Endodermal cell (in vitro differentiated cells): ENCODE results near the gene ZNF423. TPM values are rescaled to one million over a fixed set of nuclear protein-coding genes. Genes with fewer than 3 reads are reported as not detected.

Experiments
- DNase-seq: peaks from one replicate; pipeline ENCODE4 v3.0.0-alpha.2; 2017
- H3K27ac ChIP-seq: 2 replicates; pipeline ENCODE4 v1.5.1; 2013; ENCODE audit warnings: mild to moderate bottlenecking, low read depth, low read length, moderate library complexity
- H3K27me3 ChIP-seq: 2 replicates; pipeline ENCODE4 v1.6.1; 2013; ENCODE audit warnings: mild to moderate bottlenecking, low read length, moderate library complexity; ENCODE audit not compliant: insufficient read depth, control insufficient read depth, poor library complexity, severe bottlenecking
- H3K36me3 ChIP-seq: 2 replicates; pipeline ENCODE4 v1.7.0; 2013; ENCODE audit warnings: mild to moderate bottlenecking, low read length, moderate library complexity; ENCODE audit not compliant: control insufficient read depth, insufficient read depth
- H3K4me1 ChIP-seq: one replicate; pipeline ENCODE4 v1.7.0; 2013; ENCODE audit warnings: low read length; ENCODE audit not compliant: control insufficient read depth, insufficient read depth
- H3K4me3 ChIP-seq: 2 replicates; pipeline ENCODE4 v1.5.1; 2013; ENCODE audit warnings: mild to moderate bottlenecking, low read length, moderate library complexity
- H3K9ac ChIP-seq: 2 replicates; pipeline ENCODE4 v1.6.1; 2013; ENCODE audit warnings: mild to moderate bottlenecking, low read length, moderate library complexity; ENCODE audit not compliant: poor library complexity, severe bottlenecking; ENCODE audit errors: extremely low read depth
- H3K9me3 ChIP-seq: 2 replicates; pipeline ENCODE4 v1.6.1; 2013; ENCODE audit warnings: mild to moderate bottlenecking, low read length, moderate library complexity; ENCODE audit not compliant: control insufficient read depth
- H3K27ac Mint-ChIP-seq: 2 replicates; pipeline ENCODE4 v1.8.0; 2020; ENCODE audit warnings: mixed read lengths
- H3K27me3 Mint-ChIP-seq: 2 replicates; pipeline ENCODE4 v1.8.0; 2021; ENCODE audit warnings: mild to moderate bottlenecking, mixed read lengths; ENCODE audit not compliant: insufficient read depth
- H3K36me3 Mint-ChIP-seq: 2 replicates; pipeline ENCODE4 v1.8.0; 2020; ENCODE audit warnings: low read depth, mixed read lengths
- H3K4me1 Mint-ChIP-seq: 2 replicates; pipeline ENCODE4 v1.8.0; 2020; ENCODE audit warnings: mixed read lengths
- H3K4me3 Mint-ChIP-seq: 2 replicates; pipeline ENCODE4 v1.8.0; 2020; ENCODE audit warnings: mild to moderate bottlenecking, moderate library complexity, mixed read lengths
- H3K9me3 Mint-ChIP-seq: 2 replicates; pipeline ENCODE4 v1.8.0; 2020; ENCODE audit warnings: mild to moderate bottlenecking, mixed read lengths
- WGBS, 2 experiments: methylation state at CpG; one replicate each; pipeline versions ENCODE4 v1.1.5 to v1.1.7; 2013; ENCODE audit warnings: missing lambda C conversion rate in 2 of 2, mixed read lengths in 1 of 2; ENCODE audit not compliant: insufficient coverage in 1 of 2, insufficient read length in 1 of 2; 5-methylcytosine and 5-hydroxymethylcytosine counted together
- total RNA-seq, 2 donors: library from RNA; stranded (reverse); fragmentation: NEBNext Ultra II Directional in 1 of 2; extraction: Animal tissue kit (Norgen Biotek cat#: 25700) in 1 of 2; gene quantifications; 2 replicates in 1 of 2; 3 replicates in 1 of 2; pipeline ENCODE4 v1.2.1, GENCODE V29; 2021
- TF ChIP-seq, protein P1 (sequence below): fragments of 200-600 bp; sonication (generic); conservative IDR thresholded peaks from 2 replicates; pipeline ENCODE4 v1.5.0; 2021; ENCODE audit warnings: antibody characterized with exemption, mild to moderate bottlenecking

The ZNF423 gene
- total RNA-seq, 2 donors from 2014 or later, result 30.3 to 41.9 TPM

DNA sequence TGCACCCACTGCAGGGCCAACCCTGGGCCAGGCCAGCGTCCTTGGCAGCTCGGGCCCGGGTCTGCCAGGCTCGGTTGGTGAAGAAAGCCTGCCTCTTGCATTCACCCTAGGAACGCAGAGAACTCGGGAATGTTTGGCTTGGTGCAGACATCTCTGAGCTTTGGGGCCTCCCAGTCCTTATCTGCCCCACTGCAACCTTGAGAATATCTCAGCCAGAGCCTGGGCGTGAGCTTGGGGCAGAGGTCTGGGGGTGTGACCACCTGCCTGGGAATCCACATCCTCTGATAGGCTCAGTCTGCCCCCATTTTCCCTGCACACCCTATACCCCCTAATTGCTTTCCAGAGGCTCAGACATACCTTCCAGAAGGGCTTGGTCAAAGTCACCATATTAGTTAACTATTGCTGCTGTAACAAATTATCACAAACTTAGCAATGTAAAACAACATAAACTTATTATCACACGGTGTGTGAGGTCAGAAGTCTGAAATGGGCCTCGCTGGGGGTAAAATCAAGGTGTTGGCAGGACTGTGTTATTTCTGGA, 30.7 kb upstream of the ZNF423 start:
- 88 to 89% methylated on average over 7 to 9 of the region's 9 CpGs for WGBS, 2 experiments
- Histone ChIP-seq H3K36me3 (no peaks in the 10 kb centered on the region), H3K9ac (no peak overlapping the region), H3K27me3 (no peaks in the 10 kb centered on the region), H3K9me3 (peaks cover 5% of the 10 kb centered on the region), H3K4me3 (no peak overlapping the region), H3K27ac (no peak overlapping the region), H3K4me1 (peaks cover 14% of the 10 kb centered on the region)
- TF ChIP-seq, protein P1, sequence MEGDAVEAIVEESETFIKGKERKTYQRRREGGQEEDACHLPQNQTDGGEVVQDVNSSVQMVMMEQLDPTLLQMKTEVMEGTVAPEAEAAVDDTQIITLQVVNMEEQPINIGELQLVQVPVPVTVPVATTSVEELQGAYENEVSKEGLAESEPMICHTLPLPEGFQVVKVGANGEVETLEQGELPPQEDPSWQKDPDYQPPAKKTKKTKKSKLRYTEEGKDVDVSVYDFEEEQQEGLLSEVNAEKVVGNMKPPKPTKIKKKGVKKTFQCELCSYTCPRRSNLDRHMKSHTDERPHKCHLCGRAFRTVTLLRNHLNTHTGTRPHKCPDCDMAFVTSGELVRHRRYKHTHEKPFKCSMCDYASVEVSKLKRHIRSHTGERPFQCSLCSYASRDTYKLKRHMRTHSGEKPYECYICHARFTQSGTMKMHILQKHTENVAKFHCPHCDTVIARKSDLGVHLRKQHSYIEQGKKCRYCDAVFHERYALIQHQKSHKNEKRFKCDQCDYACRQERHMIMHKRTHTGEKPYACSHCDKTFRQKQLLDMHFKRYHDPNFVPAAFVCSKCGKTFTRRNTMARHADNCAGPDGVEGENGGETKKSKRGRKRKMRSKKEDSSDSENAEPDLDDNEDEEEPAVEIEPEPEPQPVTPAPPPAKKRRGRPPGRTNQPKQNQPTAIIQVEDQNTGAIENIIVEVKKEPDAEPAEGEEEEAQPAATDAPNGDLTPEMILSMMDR, result no peak
- Mint-ChIP-seq H3K9me3 (peaks cover 6% of the 10 kb centered on the region), H3K4me3 (no peak overlapping the region), H3K36me3 (no peaks in the 10 kb centered on the region), H3K4me1 (peaks cover 27% of the 10 kb centered on the region), H3K27ac (no peak overlapping the region), H3K27me3 (no peaks in the 10 kb centered on the region)
- DNase-seq, result no peak

DNA sequence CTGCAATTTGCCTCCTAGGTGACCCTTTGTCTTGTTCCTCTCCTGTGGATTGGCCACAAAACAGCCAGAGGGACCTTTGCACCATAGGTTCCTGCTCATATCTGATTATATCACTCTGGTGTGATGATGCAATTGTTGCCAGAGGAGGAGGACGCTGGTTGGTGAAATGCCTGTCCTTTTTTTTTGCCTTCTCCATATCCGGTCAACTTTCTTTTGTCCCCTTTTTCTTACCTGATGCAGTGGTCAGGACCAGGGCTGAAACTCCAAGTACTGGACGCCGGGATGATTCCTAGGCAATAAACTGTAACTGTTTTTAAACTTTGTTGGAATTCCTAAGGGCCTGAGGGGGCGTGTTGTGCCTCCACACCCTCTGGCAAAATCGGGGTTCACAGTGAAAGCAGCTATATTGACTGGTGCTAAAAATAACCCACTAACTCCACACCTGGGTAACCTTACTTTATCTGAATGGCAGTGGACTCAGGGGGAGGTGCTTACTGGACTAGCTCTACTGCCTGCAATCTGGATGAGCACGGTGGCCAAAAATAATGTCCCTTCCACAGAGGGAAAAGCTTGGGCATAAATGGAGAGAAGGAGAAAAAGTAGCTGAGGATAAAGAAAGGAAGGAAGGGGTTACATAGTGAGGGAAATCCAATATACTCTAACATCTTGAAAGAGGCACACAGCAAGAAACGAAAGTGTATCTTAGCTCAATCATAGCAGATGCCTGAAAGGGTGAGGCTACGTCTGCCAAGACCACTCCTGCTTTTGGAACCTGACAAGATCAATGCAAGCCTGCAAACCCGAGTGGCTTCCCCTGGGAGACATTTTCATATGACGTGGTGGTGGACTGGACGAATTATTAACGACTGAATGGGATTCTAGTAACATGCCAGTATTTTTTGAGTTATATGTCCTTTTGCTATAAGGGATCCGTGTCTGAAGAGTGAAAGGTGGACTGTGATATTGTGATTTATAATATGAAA, 28.4 kb upstream of the ZNF423 start:
- H3K27me3 Mint-ChIP-seq, result no peaks in the 10 kb centered on the region
- no peaks in the 10 kb centered on the region for H3K9me3 ChIP-seq
- H3K9me3 Mint-ChIP-seq, result no peaks in the 10 kb centered on the region
- DNase-seq, result no peak
- no peaks in the 10 kb centered on the region for H3K36me3 Mint-ChIP-seq
- H3K36me3 ChIP-seq, result no peaks in the 10 kb centered on the region
- peaks cover 27% of the 10 kb centered on the region for H3K4me1 Mint-ChIP-seq
- no peaks in the 10 kb centered on the region for H3K27me3 ChIP-seq
- H3K27ac ChIP-seq, result no peak overlapping the region
- WGBS, 2 experiments, result 85% methylated on average over 12 to 14 of the region's 14 CpGs
- H3K4me3 ChIP-seq, result peak overlapping the region; percentile 53
- H3K4me3 Mint-ChIP-seq, result no peak overlapping the region
- no peak overlapping the region for H3K9ac ChIP-seq
- H3K4me1 ChIP-seq, result peaks cover 14% of the 10 kb centered on the region
- H3K27ac Mint-ChIP-seq, result peak overlapping the region; percentile 22
- TF ChIP-seq, protein P1, result no peak

DNA sequence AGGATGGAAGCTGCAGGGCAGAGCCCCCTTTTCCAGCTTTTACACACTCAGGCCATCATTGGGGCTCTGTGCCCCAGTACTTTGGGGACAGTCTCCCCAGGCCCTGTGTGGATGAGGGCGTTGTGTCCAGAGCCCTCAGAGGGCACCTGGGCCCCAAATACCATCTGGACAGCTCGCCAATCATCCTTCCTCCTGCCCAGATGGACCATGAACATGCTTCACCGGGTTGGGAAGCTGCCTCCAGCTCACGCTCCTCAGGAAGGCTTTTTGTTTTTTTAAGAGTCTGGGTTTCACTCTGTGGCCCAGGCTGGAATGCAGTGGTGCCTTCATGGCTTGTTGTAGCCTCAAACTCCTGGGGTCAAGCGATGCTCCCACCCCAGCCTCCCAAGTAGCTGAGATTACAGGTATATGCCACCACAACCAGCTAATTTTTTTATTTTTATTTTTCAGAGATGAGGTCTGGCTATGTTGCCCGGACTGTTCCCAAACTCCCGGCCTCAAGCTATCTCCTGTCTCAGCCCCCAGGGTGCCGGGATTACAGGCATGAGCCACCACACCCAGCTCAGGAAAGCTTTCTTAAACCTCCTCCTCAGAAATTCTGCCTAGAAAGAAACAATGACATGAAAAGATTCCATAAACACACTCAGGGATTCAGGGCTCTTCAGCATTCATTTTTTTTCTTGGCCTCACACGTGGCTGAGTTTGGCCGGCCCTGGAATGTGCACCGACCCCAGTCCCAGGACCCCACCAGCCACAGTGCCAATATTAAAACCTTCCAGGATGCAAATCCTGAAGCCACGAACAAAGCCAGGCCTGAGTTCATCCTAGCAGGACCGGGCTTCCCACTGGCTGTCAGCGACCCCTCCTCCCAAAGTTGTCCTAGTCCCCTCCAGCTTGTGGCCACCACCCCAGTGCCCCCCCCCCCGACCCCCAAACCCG, 27.4 kb upstream of the ZNF423 start:
- Mint-ChIP-seq H3K27ac (peak overlapping the region; percentile 88), H3K4me1 (peaks cover 27% of the 10 kb centered on the region)

More for the DNA sequence above, 27.4 kb upstream of the ZNF423 start:
- no peaks in the 10 kb centered on the region for H3K36me3 ChIP-seq
- H3K4me3 Mint-ChIP-seq, result no peak overlapping the region
- H3K4me3 ChIP-seq, result no peak overlapping the region
- H3K36me3 Mint-ChIP-seq, result no peaks in the 10 kb centered on the region
- no peaks in the 10 kb centered on the region for H3K9me3 ChIP-seq
- no peaks in the 10 kb centered on the region for H3K27me3 Mint-ChIP-seq
- no peaks in the 10 kb centered on the region for H3K9me3 Mint-ChIP-seq
- 52 to 58% methylated on average over 10 to 15 of the region's 16 CpGs for WGBS, 2 experiments
- peak; percentile 71 for DNase-seq
- peak overlapping the region; percentile 51 for H3K9ac ChIP-seq
- H3K27ac ChIP-seq, result no peak overlapping the region
- TF ChIP-seq, protein P1, result no peak
- H3K4me1 ChIP-seq, result peaks cover 14% of the 10 kb centered on the region
- H3K27me3 ChIP-seq, result no peaks in the 10 kb centered on the region
